KG1 (cell line): ENCODE results near the gene B3GALT6.

Experiments used
- DNase-seq: peaks from one replicate; lab custom pipeline; 2025; lab: John Stamatoyannopoulos, UW

The B3GALT6 gene

GRCh38 chr1:1264868-1265272 is 32.8 kb downstream of the B3GALT6 start:
- DNase-seq = no peak

- no peak for DNase-seq
These were observed 35.6 kb downstream of the B3GALT6 start for GRCh38 chr1:1267488-1268283.

- DNase-seq = no peak
These were observed 36.2 kb downstream of the B3GALT6 start for GRCh38 chr1:1268284-1268682.

- DNase-seq = no peak
These were observed 38.8 kb downstream of the B3GALT6 start for GRCh38 chr1:1270813-1271212.

- no peak for DNase-seq
These were observed 40.5 kb downstream of the B3GALT6 start for GRCh38 chr1:1272341-1273208.

- no peak for DNase-seq
These were observed 41.1 kb downstream of the B3GALT6 start for GRCh38 chr1:1273209-1273511.

GRCh38 chr1:1273512-1274298 is 41.7 kb downstream of the B3GALT6 start, which contains the start of gene UBE2J2:
Gene UBE2J2 (minus strand): TSS chr1:1273854. CDS start chr1:1267992, 5,862 bp downstream.
- peak; percentile 34 for DNase-seq

- no peak for DNase-seq
These were observed 42.4 kb downstream of the B3GALT6 start for GRCh38 chr1:1274299-1274930.

GRCh38 chr1:1274931-1275431 is 42.9 kb downstream of the B3GALT6 start:
- no peak for DNase-seq

- DNase-seq = no peak
These were observed 43.8 kb downstream of the B3GALT6 start for GRCh38 chr1:1275836-1276235.

- DNase-seq = no peak
These were observed 46.6 kb downstream of the B3GALT6 start for GRCh38 chr1:1278620-1279019.

- no peak for DNase-seq
These were observed 47.0 kb downstream of the B3GALT6 start for GRCh38 chr1:1279028-1279427.

- DNase-seq = no peak
These were observed 48.9 kb downstream of the B3GALT6 start for GRCh38 chr1:1280782-1281481.

- no peak for DNase-seq
These were observed 49.7 kb downstream of the B3GALT6 start for GRCh38 chr1:1281533-1282321.

GRCh38 chr1:1282998-1283397 is 51.0 kb downstream of the B3GALT6 start:
- DNase-seq = no peak

GRCh38 chr1:1283821-1284220 is 51.8 kb downstream of the B3GALT6 start:
- DNase-seq = no peak
